Keratinocyte (primary cell): ENCODE results near the gene HSP90AB1. TPM values are rescaled to one million over a fixed set of nuclear protein-coding genes. Genes with fewer than 3 reads are reported as not detected.

ENCODE experiments used
- DNase-seq: peaks from one replicate; pipeline ENCODE4 v3.0.0-alpha.2; 2011; ENCODE audit warnings: low read depth, missing footprints, low spot score
- FAIRE-seq: peaks from 2 replicates; lab custom pipeline; 2011; peaks lifted over from hg19 to GRCh38; lab: Jason Lieb, UNC
- H2AFZ ChIP-seq: 2 replicates; pipeline ENCODE4 v1.6.0; 2012; ENCODE audit warnings: low read length, control low read depth, inconsistent platforms; ENCODE audit not compliant: control insufficient read depth
- H3K27ac ChIP-seq: 2 replicates; pipeline ENCODE4 v1.5.1; 2011; ENCODE audit warnings: low read length; ENCODE audit not compliant: control insufficient read depth, insufficient read depth
- H3K27me3 ChIP-seq: 3 replicates; pipeline ENCODE4 v1.6.0; 2011; ENCODE audit warnings: low read length; ENCODE audit not compliant: control insufficient read depth, insufficient read depth; ENCODE audit errors: extremely low read depth
- H3K36me3 ChIP-seq, 2 experiments: 2 replicates in 1 of 2; 3 replicates in 1 of 2; pipeline ENCODE4 v1.5.1; 2011; ENCODE audit warnings: low read length in 2 of 2, mild to moderate bottlenecking in 1 of 2; ENCODE audit not compliant: control insufficient read depth in 2 of 2, insufficient read depth in 2 of 2; ENCODE audit errors: extremely low read depth in 1 of 2
- H3K4me1 ChIP-seq: 3 replicates; pipeline ENCODE4 v1.5.1; 2011; ENCODE audit warnings: low read length; ENCODE audit not compliant: control insufficient read depth, insufficient read depth; ENCODE audit errors: extremely low read depth
- H3K4me2 ChIP-seq: 3 replicates; pipeline ENCODE4 v1.6.0; 2011; ENCODE audit warnings: low read depth, low read length; ENCODE audit not compliant: control insufficient read depth, insufficient read depth; ENCODE audit errors: extremely low read depth
- H3K4me3 ChIP-seq, 3 experiments: fragments of 200-600 bp in 1 of 3; sonication (generic) in 1 of 3; 2 replicates in 2 of 3; 3 replicates in 1 of 3; pipeline ENCODE4 v1.5.1; 2011 to 2016; ENCODE audit warnings: low read length in 3 of 3, mild to moderate bottlenecking in 3 of 3, control low read depth in 2 of 3, inconsistent platforms in 1 of 3, low read depth in 1 of 3, mixed read lengths in 1 of 3, mixed run types in 1 of 3, moderate library complexity in 1 of 3; ENCODE audit not compliant: control insufficient read depth in 2 of 3, insufficient read depth in 2 of 3; ENCODE audit errors: extremely low read depth in 1 of 3
- H3K79me2 ChIP-seq: 2 replicates; pipeline ENCODE4 v1.6.0; 2012; ENCODE audit warnings: low read length; ENCODE audit not compliant: control insufficient read depth, insufficient read depth
- H3K9ac ChIP-seq: 3 replicates; pipeline ENCODE4 v1.6.0; 2011; ENCODE audit warnings: low read length; ENCODE audit not compliant: control insufficient read depth, insufficient read depth; ENCODE audit errors: extremely low read depth
- H3K9me1 ChIP-seq: 3 replicates; pipeline ENCODE4 v1.6.0; 2011; ENCODE audit warnings: low read length; ENCODE audit not compliant: control insufficient read depth, insufficient read depth; ENCODE audit errors: extremely low read depth
- H3K9me3 ChIP-seq: 2 replicates; pipeline ENCODE4 v1.5.1; 2012; ENCODE audit warnings: low read depth, low read length; ENCODE audit not compliant: control insufficient read depth
- H4K20me1 ChIP-seq: 3 replicates; pipeline ENCODE4 v1.6.0; 2011; ENCODE audit warnings: low read length; ENCODE audit not compliant: control insufficient read depth, insufficient read depth; ENCODE audit errors: extremely low read depth
- CTCF ChIP-seq, 3 experiments: IDR thresholded peaks in 1 of 3; conservative IDR thresholded peaks in 1 of 3; optimal IDR thresholded peaks in 1 of 3; 2 replicates in 2 of 3; 3 replicates in 1 of 3; pipeline versions ENCODE3 to v1.5.1; 2011; ENCODE audit warnings: low read length in 3 of 3, mild to moderate bottlenecking in 3 of 3, moderate library complexity in 2 of 3, control low read depth in 1 of 3, inconsistent platforms in 1 of 3; ENCODE audit not compliant: insufficient read depth in 2 of 3; ENCODE audit errors: extremely low read depth in 1 of 3
- EZH2 ChIP-seq: IDR thresholded peaks from one replicate; pipeline ENCODE4 v1.6.1; 2012; ENCODE audit warnings: inconsistent platforms, mild to moderate bottlenecking, low read length, moderate library complexity
- dilution Hi-C: fragments of 300-500 bp; cut with MboI; formaldehyde crosslinking; loops from one replicate; pipeline ENCODE4 v1.7.0; 2020; ENCODE audit warnings: low sequenced_read_pairs; ENCODE audit not compliant: extremely low pct_ligation_motif_present
- polyA plus RNA-seq, 5 experiments: library from polyadenylated mRNA; depleted of rRNA in 3 of 5; stranded (reverse) in 3 of 5; stranded (forward) in 1 of 5; unstranded in 1 of 5; fragments of >200 nt; gene quantifications; 1 replicate in 1 of 5; 2 replicates in 3 of 5; 3 replicates in 1 of 5; pipeline versions ENCODE4 v1.2.1 to v1.2.3, GENCODE V29; 2011 to 2012; ENCODE audit warnings: missing spikeins in 2 of 5, low read depth in 1 of 5, low replicate concordance in 1 of 5

HSP90AB1 gene
- polyA plus RNA-seq, 1 donor (not counting 4 experiments of a cell fraction or from before 2014, with no cell fraction given), result 1,089 TPM

- H3K4me1 ChIP-seq, result peaks cover 7% of the 10 kb centered on the region
- H3K4me2 ChIP-seq, result no peak overlapping the region
- H4K20me1 ChIP-seq, result peaks cover 3% of the 10 kb centered on the region
- H3K27me3 ChIP-seq, result peaks cover 73% of the 10 kb centered on the region
- H3K9me3 ChIP-seq, result no peaks in the 10 kb centered on the region
- dilution Hi-C loops, result no loop called here
- no peak for FAIRE-seq
- H3K36me3 ChIP-seq, result no peaks in the 10 kb centered on the region
- DNase-seq, result no peak
- H3K9me1 ChIP-seq, result no peaks in the 10 kb centered on the region
- H3K79me2 ChIP-seq, result no peaks in the 10 kb centered on the region
- no peak overlapping the region for H3K9ac ChIP-seq
- TF ChIP-seq EZH2 (no peak), CTCF (optimal IDR thresholded peaks at IDR 0.05 in 1 of 3, IDR thresholded peaks at IDR 0.05 in 1 of 3, conservative IDR thresholded peaks at IDR 0.05 in 1 of 3; ENCODE audit: extremely low read depth in 1 of 3, insufficient read depth in 2 of 3, low read length in 3 of 3) (no peak)
- H3K27ac ChIP-seq, result no peak overlapping the region
- H2AFZ ChIP-seq, result no peak overlapping the region
- no peak overlapping the region for H3K4me3 ChIP-seq
Measured at GRCh38 chr6:44272529-44272928, 25.6 kb downstream of the HSP90AB1 start.

GRCh38 chr6:44272999-44273566, 26.2 kb downstream of the HSP90AB1 start:
- H3K79me2 ChIP-seq, result no peaks in the 10 kb centered on the region
- TF ChIP-seq EZH2 (no peak), CTCF (optimal IDR thresholded peaks at IDR 0.05 in 1 of 3, IDR thresholded peaks at IDR 0.05 in 1 of 3, conservative IDR thresholded peaks at IDR 0.05 in 1 of 3; ENCODE audit: extremely low read depth in 1 of 3, insufficient read depth in 2 of 3, low read length in 3 of 3) (no peak)
- no peaks in the 10 kb centered on the region for H3K9me3 ChIP-seq
- H3K9ac ChIP-seq, result no peak overlapping the region
- H3K27ac ChIP-seq, result no peak overlapping the region
- no peak overlapping the region for H2AFZ ChIP-seq
- peaks cover 7% of the 10 kb centered on the region for H3K4me1 ChIP-seq
- no peak for DNase-seq
- no peak overlapping the region for H3K4me2 ChIP-seq
- peaks cover 3% of the 10 kb centered on the region for H4K20me1 ChIP-seq
- no peak overlapping the region for H3K4me3 ChIP-seq
- no peaks in the 10 kb centered on the region for H3K36me3 ChIP-seq
- H3K9me1 ChIP-seq, result no peaks in the 10 kb centered on the region
- peaks cover 79% of the 10 kb centered on the region for H3K27me3 ChIP-seq
- FAIRE-seq, result no peak
- dilution Hi-C loops, result no loop called here
